Tibial nerve (tissue), 4 donors: Measurements from ENCODE around the gene MESP2. TPM values are rescaled to one million over a fixed set of nuclear protein-coding genes. Genes with fewer than 3 reads are reported as not detected.

Experiments used
- DNase-seq, 2 donors: peaks; one replicate each; pipeline ENCODE4 v3.0.0-alpha.2; 2019; ENCODE audit warnings: low spot score in 2 of 2
- H3K27ac ChIP-seq, 4 donors: fragments of 200-600 bp; sonication (generic) in 3 of 4; one replicate each; pipeline ENCODE4 v1.5.1; 2017 to 2019; ENCODE audit warnings: mild to moderate bottlenecking in 1 of 4
- H3K27me3 ChIP-seq, 2 donors: fragments of 200-600 bp; sonication (generic) in 1 of 2; one replicate each; pipeline versions ENCODE4 v1.5.1 to v1.6.0; 2017 to 2019
- H3K36me3 ChIP-seq, 3 donors: fragments of 200-600 bp; sonication (generic); one replicate each; pipeline ENCODE4 v1.5.1; 2018 to 2019
- H3K4me1 ChIP-seq, 4 donors: fragments of 200-600 bp; sonication (generic) in 3 of 4; one replicate each; pipeline ENCODE4 v1.5.1; 2017 to 2019
- H3K4me3 ChIP-seq, 4 donors: fragments of 200-600 bp; sonication (generic) in 3 of 4; one replicate each; pipeline ENCODE4 v1.5.1; 2017 to 2019; ENCODE audit warnings: mild to moderate bottlenecking in 1 of 4, moderate library complexity in 1 of 4
- H3K9me3 ChIP-seq, 4 donors: fragments of 200-600 bp; sonication (generic) in 3 of 4; one replicate each; pipeline ENCODE4 v1.5.1; 2017 to 2019
- CTCF ChIP-seq, 5 experiments: fragments of 200-600 bp in 3 of 5; fragments of 450-650 bp in 2 of 5; sonication (generic) in 3 of 5; IDR thresholded peaks; one replicate each; pipeline ENCODE4 v1.5.1; 2016 to 2019; ENCODE audit warnings: antibody characterized with exemption in 5 of 5, mild to moderate bottlenecking in 3 of 5, moderate library complexity in 2 of 5
- EP300 ChIP-seq, 2 donors: sonication (generic); formaldehyde crosslinking; IDR thresholded peaks; one replicate each; pipeline ENCODE4 v1.6.1; 2017; ENCODE audit warnings: antibody characterized with exemption in 2 of 2, mild to moderate bottlenecking in 1 of 2
- POLR2A ChIP-seq, 2 donors: fragments of 450-650 bp; IDR thresholded peaks; one replicate each; pipeline ENCODE4 v1.6.1; 2017; ENCODE audit warnings: antibody characterized with exemption in 2 of 2, mild to moderate bottlenecking in 2 of 2, moderate library complexity in 2 of 2
- WGBS, 2 donors: methylation state at CpG; one replicate each; pipeline ENCODE4 v1.1.5; 2018; 5-methylcytosine and 5-hydroxymethylcytosine counted together
- total RNA-seq, 4 donors: library from RNA; depleted of rRNA; stranded (reverse); fragments of >200 nt; gene quantifications; one replicate each; pipeline ENCODE4 v1.1.0, GENCODE V29; 2016

The MESP2 gene
- total RNA-seq, 4 donors from 2014 or later, result 1.5 TPM; not detected in 3

- 78 to 82% methylated on average over 12 to 13 of the region's 16 CpGs for WGBS, 2 donors
- no peak for TF ChIP-seq EP300 (IDR thresholded peaks at IDR 0.05)
- Histone ChIP-seq H3K27me3 (no peaks in the 10 kb centered on the region), H3K27ac (no peak overlapping the region), H3K4me3 (no peak overlapping the region), H3K4me1 (no peaks in the 10 kb centered on the region), H3K36me3 (no peaks in the 10 kb centered on the region), H3K9me3 (no peaks in the 10 kb centered on the region)
- DNase-seq, result no peak
Observed at GRCh38 chr15:89766357-89767311, 9.5 kb upstream of the MESP2 start.

GRCh38 chr15:89767411-89767915, 8.7 kb upstream of the MESP2 start:
- H3K27ac ChIP-seq, result no peak overlapping the region
- H3K9me3 ChIP-seq, result no peaks in the 10 kb centered on the region
- H3K4me1 ChIP-seq, result no peaks in the 10 kb centered on the region
- WGBS, 2 donors, result 59 to 66% methylated on average over 6 to 7 of the region's 8 CpGs
- TF ChIP-seq CTCF (IDR thresholded peaks at IDR 0.05) (no peak), EP300 (IDR thresholded peaks at IDR 0.05) (no peak), POLR2A (IDR thresholded peaks at IDR 0.05) (no peak)
- no peaks in the 10 kb centered on the region for H3K27me3 ChIP-seq
- H3K36me3 ChIP-seq, result no peaks in the 10 kb centered on the region
- H3K4me3 ChIP-seq, result no peak overlapping the region
- DNase-seq, result no peak

- Histone ChIP-seq H3K4me1 (no peaks in the 10 kb centered on the region), H3K36me3 (no peaks in the 10 kb centered on the region), H3K27me3 (no peaks in the 10 kb centered on the region), H3K4me3 (no peak overlapping the region), H3K9me3 (no peaks in the 10 kb centered on the region), H3K27ac (peak overlapping the region in 1 of 4 donors; percentile 24)
- peak in 1 of 2 donors; percentile 34 for TF ChIP-seq EP300 (IDR thresholded peaks at IDR 0.05)
- TF ChIP-seq POLR2A (IDR thresholded peaks at IDR 0.05), result no peak
- no peak for TF ChIP-seq CTCF (IDR thresholded peaks at IDR 0.05)
- peak in 1 of 2 donors; percentile 61 for DNase-seq
- 54 to 57% methylated on average over 7 of the region's 7 CpGs for WGBS, 2 donors
Observed at GRCh38 chr15:89768071-89768500, 8.0 kb upstream of the MESP2 start.

GRCh38 chr15:89769366-89769765, 6.8 kb upstream of the MESP2 start:
- no peaks in the 10 kb centered on the region for H3K36me3 ChIP-seq
- no peak for DNase-seq

GRCh38 chr15:89770041-89770440, 6.1 kb upstream of the MESP2 start:
- no peak overlapping the region for H3K27ac ChIP-seq
- TF ChIP-seq EP300 (IDR thresholded peaks at IDR 0.05) (no peak), POLR2A (IDR thresholded peaks at IDR 0.05) (no peak), CTCF (IDR thresholded peaks at IDR 0.05) (no peak)

More at GRCh38 chr15:89769366-89769765, 6.8 kb upstream of the MESP2 start:
- WGBS, 2 donors, result 90 to 93% methylated on average over 3 of the region's 3 CpGs
- no peaks in the 10 kb centered on the region for H3K4me1 ChIP-seq
- no peaks in the 10 kb centered on the region for H3K9me3 ChIP-seq
- no peak overlapping the region for H3K27ac ChIP-seq
- TF ChIP-seq POLR2A (IDR thresholded peaks at IDR 0.05), result no peak
- TF ChIP-seq CTCF (IDR thresholded peaks at IDR 0.05), result no peak
- no peak for TF ChIP-seq EP300 (IDR thresholded peaks at IDR 0.05)
- H3K4me3 ChIP-seq, result no peak overlapping the region
- H3K27me3 ChIP-seq, result no peaks in the 10 kb centered on the region

More at GRCh38 chr15:89770041-89770440, 6.1 kb upstream of the MESP2 start:
- Histone ChIP-seq H3K4me3 (no peak overlapping the region), H3K36me3 (no peaks in the 10 kb centered on the region), H3K4me1 (no peaks in the 10 kb centered on the region), H3K9me3 (no peaks in the 10 kb centered on the region), H3K27me3 (no peaks in the 10 kb centered on the region)
- DNase-seq, result no peak
- WGBS, 2 donors, result 80 to 85% methylated on average over 3 of the region's 3 CpGs
